HG03196 (cell line): ENCODE measurements around the gene ZBTB16.

Experiments
- ATAC-seq: cut with Tn5 transposase; IDR thresholded peaks from one replicate; pipeline ENCODE4 v1.9.1; 2021; ENCODE audit not compliant: unreplicated experiment

ZBTB16 gene

GRCh38 chr11:114129699-114130098, 70.2 kb downstream of the ZBTB16 start:
- ATAC-seq, result no peak

DNA sequence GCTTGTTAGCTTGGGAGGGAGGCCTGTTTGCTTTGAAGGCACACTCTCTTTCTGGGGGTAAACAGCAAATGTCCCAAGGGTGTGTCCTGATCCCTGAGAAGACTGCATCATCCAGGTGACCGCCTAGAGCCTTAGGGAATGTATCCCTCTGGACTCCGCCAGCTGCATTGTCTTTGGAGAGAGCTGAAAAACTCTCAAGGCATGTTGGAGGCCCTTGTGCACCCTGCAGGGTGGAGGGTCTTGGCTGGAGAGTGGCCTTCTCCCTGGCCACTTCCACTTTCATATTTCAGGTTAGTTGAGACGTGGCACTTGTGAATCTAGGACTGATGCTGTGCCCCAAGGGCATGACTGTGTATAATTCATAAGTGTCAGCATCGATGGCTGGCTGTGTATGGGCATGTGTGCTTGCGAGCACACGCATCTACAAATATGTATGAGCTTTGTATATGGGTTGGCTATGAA, 70.6 kb downstream of the ZBTB16 start:
- no peak for ATAC-seq

DNA sequence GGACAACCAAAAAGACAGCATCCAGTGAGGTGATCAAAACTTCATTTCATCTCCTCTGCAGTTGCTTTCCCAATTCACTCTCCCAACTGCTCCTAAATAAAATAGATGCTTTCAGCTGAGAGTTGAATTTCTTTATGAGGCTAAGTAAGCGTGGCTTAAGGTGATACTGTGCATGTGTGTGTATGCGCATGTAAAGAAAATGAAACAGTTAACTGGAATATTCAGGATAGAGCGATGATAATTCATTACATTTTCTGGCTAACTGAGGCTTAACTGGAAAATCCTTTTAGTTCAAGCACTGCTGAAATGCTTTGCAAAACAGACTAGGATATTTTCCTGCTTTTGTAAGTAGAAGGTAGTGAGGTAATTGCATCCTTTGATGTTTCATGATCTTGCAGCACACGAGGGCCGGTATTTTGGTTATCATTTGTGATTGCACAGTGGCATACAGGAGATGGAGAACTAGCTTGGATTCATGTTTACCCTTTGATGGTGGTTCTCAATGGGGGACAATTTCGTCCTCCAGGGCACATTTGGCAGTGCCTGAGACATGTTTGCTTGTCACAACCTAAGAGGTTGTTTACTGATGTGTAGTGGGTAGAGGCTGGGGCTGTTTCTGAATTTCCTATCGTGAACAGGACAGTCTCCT, 71.2 kb downstream of the ZBTB16 start:
- ATAC-seq, result no peak

DNA sequence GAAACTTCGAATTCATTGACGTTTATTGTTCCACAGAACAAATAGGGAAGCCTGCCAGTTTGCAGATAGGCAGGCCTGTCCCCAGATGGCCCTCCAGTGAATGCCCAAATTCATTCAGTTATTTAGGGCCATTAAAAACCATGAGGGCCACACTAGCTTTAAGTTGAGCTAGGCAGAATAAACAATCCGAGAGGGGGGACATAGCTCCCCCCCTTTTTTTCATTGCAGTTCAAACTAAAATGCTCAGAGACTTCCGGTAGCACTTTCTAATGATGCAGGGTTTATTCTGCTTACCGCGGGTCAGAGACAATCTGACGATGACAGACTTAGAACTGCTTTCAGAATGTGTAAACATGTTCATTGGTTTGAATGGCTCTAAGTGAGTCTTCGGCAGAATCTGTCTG, 72.0 kb downstream of the ZBTB16 start:
- ATAC-seq, result no peak

GRCh38 chr11:114132417-114132816, 72.9 kb downstream of the ZBTB16 start:
- ATAC-seq, result no peak

GRCh38 chr11:114132944-114133394, 73.5 kb downstream of the ZBTB16 start:
- ATAC-seq, result no peak

DNA sequence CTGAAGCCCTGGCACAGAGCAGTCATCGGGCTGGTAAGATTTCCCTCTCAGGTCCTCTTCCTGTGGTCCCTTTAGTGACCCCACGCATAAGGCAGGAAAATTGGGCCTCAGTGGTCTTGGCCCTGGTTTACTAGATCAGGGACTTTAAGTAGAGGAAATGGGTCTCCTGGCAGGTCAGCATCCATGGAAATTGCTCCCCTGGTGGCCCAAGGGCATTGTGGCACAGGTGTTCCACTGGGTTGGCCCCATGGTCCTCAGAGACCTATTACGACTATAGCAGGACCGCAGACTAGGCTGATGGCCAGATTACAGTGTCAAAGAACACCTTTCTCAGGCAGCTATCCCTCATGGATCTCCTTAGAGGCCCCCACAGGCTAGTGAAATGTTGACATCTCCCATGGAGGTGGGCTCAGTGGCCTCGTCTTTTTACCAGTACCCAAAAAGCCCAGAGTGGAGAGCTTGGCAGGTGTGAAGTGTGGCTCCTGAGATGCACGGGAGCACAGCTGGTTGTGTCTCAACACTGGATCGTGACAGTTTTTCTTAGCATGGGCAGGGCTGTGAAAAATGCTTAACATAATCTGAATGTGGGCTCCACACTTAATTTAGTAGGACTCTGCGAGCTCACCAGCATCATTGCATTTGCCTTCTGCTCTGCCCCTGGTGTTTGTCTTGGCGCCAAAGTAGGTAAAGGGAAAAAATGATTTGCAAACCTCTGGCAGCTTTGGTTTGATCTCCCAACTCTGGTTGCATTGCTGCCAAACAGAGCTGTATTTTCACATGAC, 74.2 kb downstream of the ZBTB16 start:
- no peak for ATAC-seq

DNA sequence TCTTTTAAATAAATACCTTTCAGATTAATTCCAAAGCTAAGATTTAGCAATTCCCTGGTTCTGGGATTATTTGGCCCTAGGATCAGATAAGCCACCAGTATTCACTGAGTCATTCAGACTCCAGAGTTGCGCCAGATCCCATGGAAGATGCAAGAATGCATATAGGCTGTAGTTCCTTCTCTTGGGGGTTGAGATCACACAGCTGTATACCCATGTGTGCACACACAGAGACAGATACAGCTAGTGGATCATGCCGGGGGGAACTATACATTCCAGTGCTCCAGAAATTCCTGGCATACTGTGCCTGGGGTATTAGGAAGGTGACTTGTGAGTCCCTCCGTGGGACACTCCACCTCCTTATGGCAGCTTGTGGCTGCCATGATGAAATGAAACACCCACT, 75.4 kb downstream of the ZBTB16 start:
- no peak for ATAC-seq

- no peak for ATAC-seq
Measured at GRCh38 chr11:114135737-114136151, 76.2 kb downstream of the ZBTB16 start.

GRCh38 chr11:114136686-114137640, 77.5 kb downstream of the ZBTB16 start:
- no peak for ATAC-seq

- no peak for ATAC-seq
Measured at GRCh38 chr11:114137838-114138237, 78.3 kb downstream of the ZBTB16 start.

DNA sequence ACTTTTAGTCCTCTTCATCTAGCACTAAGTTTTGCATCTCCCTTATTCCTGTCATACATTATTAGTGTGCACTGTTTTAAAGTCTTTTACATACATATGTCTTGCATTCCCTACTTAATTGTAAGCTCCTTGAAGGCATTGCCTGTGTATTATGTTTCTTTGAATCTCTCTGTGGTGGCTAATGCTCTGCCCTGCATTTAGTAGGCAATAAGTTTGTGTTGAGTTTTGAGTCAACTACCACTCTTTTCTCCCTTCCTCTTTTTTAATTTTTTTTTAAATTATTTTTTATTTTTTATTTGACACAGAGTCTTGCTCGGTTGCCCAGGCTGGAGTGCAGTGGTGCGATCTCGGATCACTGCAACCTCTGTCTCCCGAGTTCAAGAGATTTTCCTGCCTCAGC, 78.9 kb downstream of the ZBTB16 start:
- ATAC-seq, result no peak

GRCh38 chr11:114140826-114141225, 81.3 kb downstream of the ZBTB16 start:
- ATAC-seq, result no peak

GRCh38 chr11:114141863-114142580, 82.5 kb downstream of the ZBTB16 start:
- ATAC-seq, result no peak

GRCh38 chr11:114142707-114143106, 83.2 kb downstream of the ZBTB16 start:
- ATAC-seq, result no peak

- no peak for ATAC-seq
Measured at GRCh38 chr11:114145166-114145775, 85.8 kb downstream of the ZBTB16 start.

GRCh38 chr11:114147375-114148012, 88.0 kb downstream of the ZBTB16 start:
- ATAC-seq, result no peak

DNA sequence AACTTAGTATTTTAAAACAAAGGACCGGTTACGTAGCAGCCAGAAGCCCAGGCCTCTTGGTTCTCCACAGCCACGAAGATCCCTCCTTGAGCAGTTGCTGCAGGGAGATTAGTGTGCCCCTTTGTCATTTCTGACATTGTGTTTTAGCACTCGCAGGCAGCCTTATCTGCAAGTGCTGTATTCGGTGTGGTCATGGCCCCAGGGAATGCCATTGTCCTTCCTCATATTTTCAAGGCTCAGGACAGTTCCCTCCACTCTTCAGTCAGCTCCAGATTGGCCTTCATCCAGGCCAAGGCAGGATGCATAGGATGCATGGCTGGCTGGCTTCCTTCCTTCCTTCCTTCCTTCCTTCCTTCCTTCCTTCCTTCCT, 88.5 kb downstream of the ZBTB16 start:
- ATAC-seq, result no peak

DNA sequence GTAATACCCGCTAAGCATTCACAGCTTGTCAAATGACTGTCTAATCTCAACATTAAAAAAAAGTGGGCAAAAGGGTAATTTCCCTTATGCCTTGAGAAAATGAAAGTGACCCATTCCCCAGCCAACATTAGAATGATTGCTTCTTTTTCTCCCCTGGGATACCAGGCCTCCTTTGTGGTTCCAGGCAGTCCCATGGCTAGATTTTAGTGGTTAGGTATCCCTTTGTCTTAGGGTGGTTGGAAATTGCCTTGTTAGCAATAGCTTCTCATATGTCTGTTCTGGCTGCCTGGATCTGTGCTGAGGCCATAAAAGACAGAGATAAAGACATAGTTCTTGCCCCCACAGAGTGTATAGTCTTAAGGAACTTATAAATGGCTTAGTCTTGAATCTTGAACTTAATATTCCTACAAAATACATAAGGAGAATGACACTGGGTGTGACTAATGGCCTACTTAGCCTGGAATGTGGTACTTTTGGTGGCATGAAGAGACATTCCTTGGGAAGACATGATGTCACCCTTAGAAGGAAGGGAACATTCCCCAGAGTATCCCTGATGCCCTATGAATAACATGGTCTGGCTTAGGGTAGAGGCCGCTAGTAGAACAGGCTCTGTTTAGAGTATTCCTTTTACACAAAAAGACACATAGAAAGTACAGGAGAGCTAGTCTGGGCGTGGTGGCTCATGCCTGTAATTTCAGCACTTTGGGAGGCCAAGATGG, 90.3 kb downstream of the ZBTB16 start:
- ATAC-seq, result no peak
